Fibroblast of lung (primary cell): Measurements from ENCODE around the gene LRMDA.

Experiments used
- EZH2 ChIP-seq: IDR thresholded peaks from 2 replicates; pipeline ENCODE4 v1.5.1; 2012; ENCODE audit warnings: low read length, control low read depth, mild to moderate bottlenecking; ENCODE audit errors: missing control alignments
- TF ChIP-seq, protein P1 (sequence below), 2 donors: IDR thresholded peaks in 1 of 2; conservative IDR thresholded peaks in 1 of 2; 1 replicate in 1 of 2; 2 replicates in 1 of 2; pipeline ENCODE4 v1.5.1; 2011 to 2012; ENCODE audit warnings: low read length in 2 of 2, control low read depth in 1 of 2, inconsistent platforms in 1 of 2, low read depth in 1 of 2, mild to moderate bottlenecking in 1 of 2

DNA sequence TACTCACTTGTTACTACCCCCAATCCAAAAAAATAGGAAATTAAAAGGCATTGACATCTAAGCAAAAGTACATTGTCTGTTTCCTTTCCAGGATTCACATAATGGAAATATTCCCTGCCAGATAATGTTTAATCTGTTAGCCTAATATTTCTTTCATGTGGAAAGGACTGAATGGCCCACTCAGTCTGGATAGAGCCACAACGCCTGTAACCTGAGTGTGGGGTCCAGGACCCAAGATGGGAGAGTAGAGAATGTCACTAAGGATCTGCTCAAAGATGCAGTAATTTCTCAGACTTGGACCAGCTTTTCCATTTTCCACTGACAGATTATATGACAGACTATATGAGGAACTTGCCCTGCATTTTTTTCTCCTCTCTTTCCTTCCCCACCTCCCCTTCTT lies 1117.3 kb downstream of the LRMDA start:
- TF ChIP-seq, protein P1, sequence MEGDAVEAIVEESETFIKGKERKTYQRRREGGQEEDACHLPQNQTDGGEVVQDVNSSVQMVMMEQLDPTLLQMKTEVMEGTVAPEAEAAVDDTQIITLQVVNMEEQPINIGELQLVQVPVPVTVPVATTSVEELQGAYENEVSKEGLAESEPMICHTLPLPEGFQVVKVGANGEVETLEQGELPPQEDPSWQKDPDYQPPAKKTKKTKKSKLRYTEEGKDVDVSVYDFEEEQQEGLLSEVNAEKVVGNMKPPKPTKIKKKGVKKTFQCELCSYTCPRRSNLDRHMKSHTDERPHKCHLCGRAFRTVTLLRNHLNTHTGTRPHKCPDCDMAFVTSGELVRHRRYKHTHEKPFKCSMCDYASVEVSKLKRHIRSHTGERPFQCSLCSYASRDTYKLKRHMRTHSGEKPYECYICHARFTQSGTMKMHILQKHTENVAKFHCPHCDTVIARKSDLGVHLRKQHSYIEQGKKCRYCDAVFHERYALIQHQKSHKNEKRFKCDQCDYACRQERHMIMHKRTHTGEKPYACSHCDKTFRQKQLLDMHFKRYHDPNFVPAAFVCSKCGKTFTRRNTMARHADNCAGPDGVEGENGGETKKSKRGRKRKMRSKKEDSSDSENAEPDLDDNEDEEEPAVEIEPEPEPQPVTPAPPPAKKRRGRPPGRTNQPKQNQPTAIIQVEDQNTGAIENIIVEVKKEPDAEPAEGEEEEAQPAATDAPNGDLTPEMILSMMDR (conservative IDR thresholded peaks at IDR 0.05 in 1 of 2, IDR thresholded peaks at IDR 0.05 in 1 of 2; ENCODE audit: low read depth in 1 of 2, low read length in 2 of 2): no peak
- TF ChIP-seq EZH2: no peak
